ENCODE results near the gene TNFAIP8. TPM values are rescaled to one million over a fixed set of nuclear protein-coding genes. Genes with fewer than 3 reads are reported as not detected.
"Not testable (repeated sequence)": the region's sequence is repeated elsewhere in the genome, so short reads cannot be mapped to it uniquely, and the experiment has no call there.

The TNFAIP8 gene
- polyA plus RNA-seq, 3 donors: 22.9 to 25.3 (median 23.4) TPM

- no peak for DNase-seq
These were observed 56.7 kb downstream of the TNFAIP8 start for GRCh38 chr5:119412279-119413227.

DNA sequence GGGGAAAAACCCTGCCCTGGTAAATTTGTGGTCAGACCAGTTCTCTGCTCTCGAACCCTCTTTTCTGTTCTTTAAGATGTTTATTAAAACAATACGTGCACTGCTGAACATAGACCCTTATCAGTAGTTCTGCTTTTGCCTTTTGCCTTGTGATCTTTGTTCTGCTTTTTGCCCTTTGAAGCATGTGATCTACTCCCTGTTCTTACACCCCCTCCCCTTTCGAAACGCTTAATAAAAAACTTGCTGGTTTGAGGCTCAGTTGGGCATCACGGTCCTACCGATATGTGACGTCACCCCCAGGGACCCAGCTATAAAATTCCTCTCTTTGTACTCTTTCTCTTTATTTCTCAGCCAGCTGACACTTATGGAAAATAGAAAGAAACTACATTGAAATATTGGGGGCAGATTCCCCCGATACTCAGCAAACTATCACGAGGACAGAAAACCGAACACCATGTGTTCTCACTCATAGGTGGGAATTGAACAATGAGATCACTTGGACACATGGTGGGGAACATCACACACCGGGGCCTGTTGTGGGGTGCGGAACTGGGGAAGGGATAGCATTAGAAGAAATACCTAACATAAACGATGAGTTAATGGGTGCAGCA, 58.4 kb downstream of the TNFAIP8 start:
- DNase-seq: not testable (repeated sequence)

DNA sequence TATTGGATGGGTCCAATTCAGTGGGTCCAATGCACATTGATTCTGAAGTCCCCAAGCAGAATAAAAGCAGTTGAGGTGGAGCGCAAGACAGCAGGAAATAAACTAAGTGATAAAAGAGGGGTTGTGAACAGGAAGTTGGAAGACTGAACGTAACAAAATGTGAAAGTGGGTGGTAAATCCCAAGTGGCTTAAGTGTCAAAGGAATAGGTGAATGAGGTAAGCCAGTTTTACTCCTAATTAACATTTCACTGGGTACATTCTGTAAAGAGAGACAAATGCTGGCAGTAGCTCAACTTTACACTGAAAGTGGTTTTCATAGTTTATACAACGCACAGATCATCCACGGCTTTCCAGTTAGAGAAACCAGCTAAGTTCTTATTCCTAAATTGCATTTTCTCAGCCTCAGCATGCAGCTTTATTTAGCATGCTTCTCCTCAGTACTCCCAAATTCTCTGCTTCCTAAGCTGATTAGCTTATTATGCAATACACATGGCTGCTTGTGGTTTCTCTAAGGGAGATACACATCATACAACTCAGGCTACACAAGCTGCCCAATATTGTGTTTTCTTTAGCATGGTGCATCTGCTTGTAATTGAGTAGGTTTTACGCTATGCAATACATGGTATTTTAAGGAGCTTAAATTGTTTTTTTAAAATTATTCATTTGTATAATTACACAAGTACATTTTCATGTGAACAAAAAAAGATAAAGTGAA, 62.2 kb downstream of the TNFAIP8 start:
- no peak for DNase-seq

DNA sequence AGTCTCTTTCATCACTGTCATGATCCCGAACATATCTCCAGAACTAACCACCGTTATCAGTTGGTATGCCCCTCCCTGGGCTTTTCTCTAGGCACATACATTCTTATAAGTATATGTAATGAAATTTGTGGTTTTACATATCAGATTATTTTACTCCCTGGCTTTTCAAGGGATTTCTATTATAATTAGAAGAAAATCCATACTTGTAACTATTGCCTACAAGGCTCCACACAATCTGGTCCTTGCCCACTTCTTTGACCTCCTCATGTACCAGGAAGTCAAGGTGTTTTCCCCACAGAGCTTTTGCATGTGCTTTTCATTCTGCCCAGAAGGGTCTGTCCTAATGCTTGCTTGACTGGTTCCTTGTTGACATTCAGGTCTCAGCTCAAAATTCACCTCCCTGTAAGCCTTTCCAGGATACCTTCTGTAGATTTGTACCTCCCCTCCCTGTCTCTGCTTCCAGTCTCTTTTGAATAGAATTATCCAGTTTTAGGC, 62.8 kb downstream of the TNFAIP8 start:
- no peak for DNase-seq

GRCh38 chr5:119420169-119420568, 64.3 kb downstream of the TNFAIP8 start:
- no peak for DNase-seq

GRCh38 chr5:119426057-119426456, 70.2 kb downstream of the TNFAIP8 start:
- DNase-seq: no peak

GRCh38 chr5:119427060-119427459, 71.2 kb downstream of the TNFAIP8 start:
- DNase-seq: no peak

GRCh38 chr5:119427596-119427995, 71.8 kb downstream of the TNFAIP8 start:
- DNase-seq: not testable (repeated sequence)

DNA sequence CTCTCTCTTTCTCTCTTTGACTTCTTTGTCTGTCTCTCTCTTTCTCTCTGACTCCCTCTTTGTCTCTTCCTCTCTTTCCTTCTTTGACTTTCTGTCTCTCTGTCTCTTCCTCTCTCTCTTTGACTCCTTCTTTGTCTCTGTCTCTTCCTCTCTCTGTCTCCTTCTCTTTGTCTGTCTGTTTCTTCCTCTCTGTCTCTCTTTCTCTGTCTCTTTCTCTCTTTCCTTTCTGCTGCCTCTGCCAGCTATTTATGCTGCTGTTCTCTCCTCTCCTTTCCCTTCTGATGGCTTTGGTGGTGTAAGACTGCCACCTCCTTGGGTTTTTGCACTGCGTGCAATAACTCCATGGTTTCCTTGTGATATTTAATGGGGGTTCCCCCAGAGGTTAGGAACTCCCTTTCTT, 72.3 kb downstream of the TNFAIP8 start:
- DNase-seq: not testable (repeated sequence)

DNA sequence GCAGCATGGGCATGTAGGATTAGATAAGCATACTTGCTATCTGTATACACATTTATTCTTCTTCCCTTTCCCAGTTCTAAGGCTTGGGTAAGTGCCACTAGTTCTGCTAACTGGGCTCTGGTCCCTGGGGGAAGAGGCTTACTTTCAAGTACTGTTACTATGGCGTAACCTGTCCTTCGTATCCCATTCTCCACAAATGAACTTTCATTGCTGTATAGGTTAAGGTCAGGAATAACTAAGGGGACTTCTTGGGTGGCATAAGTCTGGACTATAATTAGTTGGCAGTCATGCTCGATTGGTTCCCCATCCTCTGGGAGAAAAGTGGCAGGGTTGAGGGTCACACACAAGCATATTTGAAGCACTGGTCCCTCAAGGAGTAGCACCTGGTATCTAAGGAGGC, 72.8 kb downstream of the TNFAIP8 start:
- not testable (repeated sequence) for DNase-seq

GRCh38 chr5:119432674-119433237, 76.9 kb downstream of the TNFAIP8 start:
- DNase-seq: not testable (repeated sequence)

DNA sequence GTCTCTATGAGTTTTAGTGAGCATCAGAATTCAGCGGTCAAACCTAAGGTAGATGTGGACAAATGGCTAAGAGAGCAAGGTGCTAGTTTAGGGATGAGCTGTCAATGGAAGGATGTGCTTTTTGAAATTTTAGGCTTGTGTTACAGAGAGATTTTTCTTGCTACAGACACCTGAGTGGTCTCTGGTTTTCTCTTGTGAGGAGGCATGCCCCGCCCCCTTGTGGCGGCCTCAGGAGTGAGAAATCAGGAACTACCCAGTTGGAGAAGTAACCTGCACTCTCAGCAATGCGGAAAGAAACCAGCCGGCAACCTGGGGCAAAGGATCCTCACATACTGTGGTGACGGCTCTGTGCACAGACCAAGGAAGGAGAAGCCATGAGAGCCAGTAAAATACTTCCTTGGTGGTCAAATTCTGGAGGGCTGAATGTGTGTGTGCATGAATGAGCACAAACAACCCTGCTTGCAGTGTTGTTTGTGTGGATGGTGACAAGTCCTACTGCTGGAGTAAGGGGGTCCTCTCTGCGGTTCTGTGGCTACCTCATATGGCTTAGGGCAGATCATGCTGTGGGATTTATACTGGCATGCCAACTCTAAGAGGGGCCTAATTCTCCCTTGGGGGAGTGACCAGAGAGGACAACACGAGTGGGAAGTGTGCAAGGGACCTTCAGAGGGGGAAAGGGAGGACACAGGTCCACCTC, 79.8 kb downstream of the TNFAIP8 start:
- peak; percentile 43 for DNase-seq

GRCh38 chr5:119437785-119438586, 82.2 kb downstream of the TNFAIP8 start:
- DNase-seq: not testable (repeated sequence)

- not testable (repeated sequence) for DNase-seq
These were observed 82.7 kb downstream of the TNFAIP8 start for GRCh38 chr5:119438587-119438917.

GRCh38 chr5:119439140-119439631, 83.4 kb downstream of the TNFAIP8 start:
- DNase-seq: no peak

DNA sequence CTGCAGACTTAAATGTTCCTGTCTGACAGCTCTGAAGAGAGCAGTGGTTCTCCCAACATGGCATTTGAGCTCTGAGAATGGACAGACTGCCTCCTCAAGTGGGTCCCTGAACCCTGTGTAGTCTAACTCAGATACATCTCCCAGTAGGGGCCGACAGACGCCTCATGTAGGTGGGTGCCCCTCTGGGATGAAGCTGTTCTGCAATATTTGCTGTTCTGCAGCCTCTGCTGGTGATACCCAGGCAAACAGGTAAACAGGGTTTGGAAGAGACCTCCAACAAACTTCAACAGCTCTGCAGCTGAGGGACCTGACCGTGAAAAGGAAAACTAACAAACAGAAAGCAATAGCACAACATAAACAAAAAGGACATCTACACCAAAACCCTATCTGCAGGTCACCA, 83.8 kb downstream of the TNFAIP8 start:
- not testable (repeated sequence) for DNase-seq

- DNase-seq: not testable (repeated sequence)
These were observed 88.8 kb downstream of the TNFAIP8 start for GRCh38 chr5:119444643-119445042.

DNA sequence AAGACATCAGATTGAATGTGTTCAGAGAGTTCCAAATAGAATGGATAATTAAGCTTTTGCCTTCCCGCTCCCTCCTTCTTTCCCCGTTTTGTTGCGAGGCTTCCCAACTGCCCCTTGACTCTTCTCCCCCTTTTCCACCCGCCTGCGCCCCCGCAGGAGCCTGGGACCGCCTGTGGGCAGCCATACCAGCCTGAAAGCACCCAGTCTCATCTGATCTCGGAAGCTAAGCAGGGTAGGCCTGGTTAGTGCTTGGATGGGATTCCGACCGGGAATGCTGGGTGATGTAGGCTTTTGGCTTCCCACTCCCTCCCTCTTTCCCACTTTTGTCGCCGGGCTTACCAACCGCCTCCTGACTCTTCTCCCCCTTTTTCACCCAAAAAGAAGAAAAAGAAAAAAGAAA, 89.7 kb downstream of the TNFAIP8 start:
- DNase-seq: no peak

Data from renal pelvis (tissue), 4 donors.